ENCODE results near the gene PODXL. TPM values are rescaled to one million over a fixed set of nuclear protein-coding genes. Genes with fewer than 3 reads are reported as not detected.
A peak's percentile ranks its signal among the peaks of the same experiment; 100 is the strongest.

The PODXL gene
- total RNA-seq, 1 donor from 2014 or later, result 61.2 TPM

GRCh38 chr7:131570401-131570800 lies 14.0 kb upstream of the PODXL start:
- intact Hi-C loops (cut with micrococcal nuclease), result no loop called here
- no peak for ATAC-seq

GRCh38 chr7:131568970-131569369 lies 12.5 kb upstream of the PODXL start:
- intact Hi-C loops (cut with micrococcal nuclease), result no loop called here
- ATAC-seq, result no peak
- no peak for DNase-seq

More at GRCh38 chr7:131570401-131570800, 14.0 kb upstream of the PODXL start:
- DNase-seq, result no peak

DNA sequence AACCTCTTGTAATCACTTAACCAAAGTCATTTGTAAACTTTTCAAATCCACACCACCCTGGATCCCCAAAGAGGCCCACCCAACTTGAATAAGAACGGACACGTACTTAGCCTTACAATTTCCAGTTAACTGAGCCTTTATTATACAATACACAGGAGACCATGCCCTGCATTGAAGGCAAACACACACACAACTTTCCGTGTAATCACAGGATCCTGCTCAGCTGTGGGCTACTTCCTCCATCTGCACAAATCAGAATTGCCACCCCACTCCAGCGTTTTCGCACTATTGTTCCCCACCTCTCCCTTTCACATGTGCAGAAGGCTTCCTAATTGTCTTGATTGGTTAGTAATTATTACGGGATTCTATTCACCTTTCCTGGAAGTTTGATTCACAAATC lies 12.1 kb upstream of the PODXL start:
- no peak for DNase-seq
- ATAC-seq, result no peak
- intact Hi-C loops (cut with micrococcal nuclease), result no loop called here

DNA sequence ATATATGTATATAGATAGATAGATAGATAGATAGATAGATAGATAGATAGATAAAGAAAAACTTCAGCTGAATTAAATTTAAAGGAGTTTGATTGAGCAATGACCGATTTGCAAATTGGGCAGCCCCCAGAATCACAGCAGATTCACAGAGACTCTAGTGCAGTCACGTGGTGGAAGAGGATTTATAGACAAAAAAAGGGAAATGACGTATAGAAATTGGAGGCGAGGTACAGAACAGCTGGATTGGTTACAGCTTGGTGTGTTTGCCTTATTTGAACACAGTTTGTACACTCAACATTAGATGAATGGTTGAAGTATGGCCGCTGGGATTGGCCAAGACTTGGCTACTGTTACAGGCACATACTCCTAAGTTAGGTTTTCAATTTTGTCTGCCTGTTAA lies 8.2 kb upstream of the PODXL start:
- DNase-seq (no peak), ATAC-seq (no peak)
- intact Hi-C loops (cut with micrococcal nuclease), result no loop called here

DNA sequence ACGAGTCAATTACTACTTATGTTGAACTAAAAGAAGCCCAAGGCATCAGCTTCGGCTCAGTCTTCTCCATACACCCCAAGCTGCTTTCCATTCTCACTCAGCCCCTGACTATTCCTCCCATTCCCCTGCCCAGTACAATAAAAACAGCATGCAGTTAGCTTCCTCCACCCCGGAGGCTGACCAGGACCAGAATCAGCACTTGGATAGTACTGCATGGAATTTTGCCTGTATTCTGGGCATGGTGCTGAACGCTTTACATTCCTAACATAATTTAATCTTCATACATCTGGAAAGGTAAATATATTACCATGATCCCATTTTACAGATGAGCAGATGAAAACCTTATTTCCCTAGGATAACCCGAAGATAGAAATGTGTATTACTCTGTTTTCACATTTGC lies 7.5 kb upstream of the PODXL start:
- DNase-seq (no peak), ATAC-seq (no peak)

GRCh38 chr7:131562941-131563340 lies 6.5 kb upstream of the PODXL start:
- no peak for ATAC-seq
- no peak for DNase-seq
- intact Hi-C loops (cut with micrococcal nuclease), result no loop called here

More for the DNA sequence above, 7.5 kb upstream of the PODXL start:
- intact Hi-C loops (cut with micrococcal nuclease), result no loop called here

GRCh38 chr7:131560061-131560460 lies 3.6 kb upstream of the PODXL start:
- DNase-seq, result no peak
- ATAC-seq, result no peak
- intact Hi-C loops (cut with micrococcal nuclease), result no loop called here

DNA sequence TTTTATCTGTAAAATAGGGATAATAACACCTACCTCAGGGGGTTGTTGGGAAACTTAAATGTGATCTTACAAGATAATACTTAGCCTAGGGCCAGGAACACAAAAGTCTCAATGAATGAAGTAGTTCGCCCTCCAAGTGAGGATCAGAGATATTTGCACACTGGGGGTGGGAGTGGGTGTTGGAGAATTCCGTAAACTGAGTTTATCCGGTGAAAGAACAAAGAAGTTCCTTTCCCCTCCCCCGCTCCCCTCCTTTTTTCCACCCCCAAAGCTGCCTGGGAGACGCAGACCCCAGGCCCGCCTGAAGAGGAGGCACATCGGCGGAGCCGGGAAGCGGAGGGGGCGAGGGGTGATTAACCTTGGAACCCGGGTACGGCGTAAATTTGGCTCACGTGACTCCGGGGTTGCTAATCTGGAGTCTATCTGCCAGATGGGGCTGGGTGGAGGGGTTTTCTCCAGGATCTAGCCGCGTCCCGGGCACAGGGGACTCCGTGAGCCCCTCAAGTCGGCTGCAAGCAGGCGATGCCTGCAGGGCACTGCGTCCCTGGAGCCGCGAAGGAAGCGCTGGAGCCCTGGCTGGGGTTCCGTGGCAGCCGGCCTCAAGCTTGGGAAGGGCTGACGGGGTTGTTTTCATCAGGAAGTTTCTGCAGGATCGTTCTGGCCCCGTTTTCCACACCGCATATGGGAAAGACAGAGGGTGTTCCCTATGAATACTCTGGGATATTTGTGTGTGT lies 1.4 kb upstream of the PODXL start:
- ATAC-seq, result peak; percentile 25
- intact Hi-C loops (cut with micrococcal nuclease), result loop anchor here (10.0 kb wide), 1 partner anchor 97 kb away; no protein-coding TSS in a partner anchor
- DNase-seq, result peak; percentile 62

- intact Hi-C loops (cut with micrococcal nuclease), result loop anchor here (10.0 kb wide), 1 partner anchor 98 kb away; no protein-coding TSS in a partner anchor
- DNase-seq (no peak), ATAC-seq (no peak)
Observed at GRCh38 chr7:131556909-131557651, 652 bp upstream of the PODXL start.

DNA sequence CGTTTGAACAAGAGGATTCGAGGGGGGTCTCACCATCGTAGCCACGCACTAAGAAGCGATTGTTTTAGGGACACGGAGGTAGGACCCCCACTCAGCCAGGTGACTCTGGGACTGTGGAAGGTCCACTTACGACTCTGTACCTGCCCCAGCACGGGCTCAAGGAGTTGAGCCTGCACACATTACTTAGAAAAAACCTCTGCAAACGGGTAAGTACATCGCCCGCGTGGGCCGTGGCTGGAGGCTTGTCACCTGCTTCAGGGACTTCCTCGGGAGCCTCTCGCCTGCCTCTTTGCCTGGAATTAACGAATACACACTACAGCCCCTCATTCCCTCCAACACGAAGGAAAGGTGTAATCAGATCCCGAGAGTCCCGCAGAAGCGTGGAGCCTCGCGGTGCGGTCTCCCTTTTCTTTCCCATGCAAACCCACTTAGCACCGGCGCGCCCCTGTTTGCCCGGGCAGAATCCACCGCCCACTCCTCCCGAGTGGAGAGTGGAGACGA lies 826 bp downstream of the PODXL start:
- intact Hi-C loops (cut with micrococcal nuclease), result loop anchor here (10.0 kb wide), 1 partner anchor 99 kb away; no protein-coding TSS in a partner anchor
- ATAC-seq (no peak), DNase-seq (peak; percentile 35)

GRCh38 chr7:131554880-131555516 lies 1.4 kb downstream of the PODXL start:
- intact Hi-C loops (cut with micrococcal nuclease), result loop anchor here (10.0 kb wide), 1 partner anchor 100 kb away; no protein-coding TSS in a partner anchor
- no peak for DNase-seq
- ATAC-seq, result no peak

- ATAC-seq, result no peak
- intact Hi-C loops (cut with micrococcal nuclease), result loop anchor here (10.0 kb wide), 1 partner anchor 101 kb away; no protein-coding TSS in a partner anchor
- peak; percentile 3 for DNase-seq
Observed at GRCh38 chr7:131553931-131554330, 2.5 kb downstream of the PODXL start.

GRCh38 chr7:131552053-131552452 lies 4.4 kb downstream of the PODXL start:
- intact Hi-C loops (cut with micrococcal nuclease), result loop anchor here (10.0 kb wide), 1 partner anchor 103 kb away; no protein-coding TSS in a partner anchor
- no peak for DNase-seq
- no peak for ATAC-seq

DNA sequence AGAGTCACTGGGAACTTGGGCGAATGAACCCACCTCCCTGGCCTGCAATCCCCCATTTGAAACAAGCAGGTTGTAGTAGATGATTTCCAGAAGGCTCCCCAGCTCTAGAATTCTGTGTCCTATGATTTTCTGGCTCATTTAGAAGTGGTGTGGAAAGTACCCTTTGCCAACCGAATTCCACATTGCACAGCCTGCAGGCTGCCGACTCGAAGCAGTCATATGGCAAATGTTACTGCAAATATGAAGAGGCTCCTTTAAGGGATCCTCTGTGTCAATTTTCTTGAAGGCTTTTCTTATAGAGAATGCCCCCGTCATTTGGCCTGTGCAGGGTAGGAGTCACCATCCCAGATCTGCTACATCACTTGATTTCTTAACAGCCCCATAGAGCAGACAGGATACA lies 5.6 kb downstream of the PODXL start:
- ATAC-seq (no peak), DNase-seq (no peak)
- intact Hi-C loops (cut with micrococcal nuclease), result loop anchor here (10.0 kb wide), 1 partner anchor 104 kb away; no protein-coding TSS in a partner anchor

- intact Hi-C loops (cut with micrococcal nuclease), result no loop called here
- DNase-seq (no peak), ATAC-seq (no peak)
Observed at GRCh38 chr7:131548371-131548770, 8.1 kb downstream of the PODXL start.

- no peak for ATAC-seq
- intact Hi-C loops (cut with micrococcal nuclease), result no loop called here
Observed at GRCh38 chr7:131547589-131547988, 8.8 kb downstream of the PODXL start.

DNA sequence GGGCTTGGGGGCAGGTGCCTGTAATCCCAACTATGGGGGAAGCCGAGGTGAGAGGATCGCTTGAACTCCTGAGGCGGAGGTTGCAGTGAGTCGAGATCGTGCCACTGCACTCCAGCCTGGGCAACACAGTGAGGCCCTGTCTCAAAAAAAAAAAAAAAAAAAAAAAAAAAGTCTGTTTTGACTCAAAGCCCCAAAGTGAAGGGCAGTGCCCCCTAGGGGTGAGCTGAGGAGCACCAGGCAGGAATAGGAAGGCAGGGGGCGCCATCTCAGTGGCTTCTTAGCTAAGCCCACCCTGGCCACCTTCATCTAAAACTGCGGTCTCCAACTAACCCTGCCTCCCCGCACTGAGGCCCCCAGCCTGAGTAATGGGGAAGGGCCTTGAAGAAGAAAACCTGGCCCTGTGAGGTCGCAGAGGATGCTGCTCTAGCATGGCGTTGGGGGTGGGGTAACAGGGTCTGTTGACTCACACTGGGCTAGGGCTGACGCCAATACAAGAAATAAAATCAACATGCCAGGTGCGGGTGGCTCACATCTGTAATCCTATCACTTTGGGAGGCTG lies 9.8 kb downstream of the PODXL start:
- intact Hi-C loops (cut with micrococcal nuclease), result no loop called here
- no peak for ATAC-seq

More at GRCh38 chr7:131547589-131547988, 8.8 kb downstream of the PODXL start:
- DNase-seq, result no peak

GRCh38 chr7:131546126-131546525 lies 10.3 kb downstream of the PODXL start:
- DNase-seq, result no peak
- intact Hi-C loops (cut with micrococcal nuclease), result no loop called here

More for the DNA sequence above, 9.8 kb downstream of the PODXL start:
- no peak for DNase-seq

More at GRCh38 chr7:131546126-131546525, 10.3 kb downstream of the PODXL start:
- peak; percentile 16 for ATAC-seq

Data from left ventricle myocardium superior (tissue), 1 donor.